ENCODE data around the gene CADM1.

- TF ChIP-seq, protein P1, sequence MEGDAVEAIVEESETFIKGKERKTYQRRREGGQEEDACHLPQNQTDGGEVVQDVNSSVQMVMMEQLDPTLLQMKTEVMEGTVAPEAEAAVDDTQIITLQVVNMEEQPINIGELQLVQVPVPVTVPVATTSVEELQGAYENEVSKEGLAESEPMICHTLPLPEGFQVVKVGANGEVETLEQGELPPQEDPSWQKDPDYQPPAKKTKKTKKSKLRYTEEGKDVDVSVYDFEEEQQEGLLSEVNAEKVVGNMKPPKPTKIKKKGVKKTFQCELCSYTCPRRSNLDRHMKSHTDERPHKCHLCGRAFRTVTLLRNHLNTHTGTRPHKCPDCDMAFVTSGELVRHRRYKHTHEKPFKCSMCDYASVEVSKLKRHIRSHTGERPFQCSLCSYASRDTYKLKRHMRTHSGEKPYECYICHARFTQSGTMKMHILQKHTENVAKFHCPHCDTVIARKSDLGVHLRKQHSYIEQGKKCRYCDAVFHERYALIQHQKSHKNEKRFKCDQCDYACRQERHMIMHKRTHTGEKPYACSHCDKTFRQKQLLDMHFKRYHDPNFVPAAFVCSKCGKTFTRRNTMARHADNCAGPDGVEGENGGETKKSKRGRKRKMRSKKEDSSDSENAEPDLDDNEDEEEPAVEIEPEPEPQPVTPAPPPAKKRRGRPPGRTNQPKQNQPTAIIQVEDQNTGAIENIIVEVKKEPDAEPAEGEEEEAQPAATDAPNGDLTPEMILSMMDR (conservative IDR thresholded peaks at IDR 0.05; ENCODE audit: low read depth in 2 of 2): no peak
- no peak for TF ChIP-seq POLR2AphosphoS5 (IDR thresholded peaks at IDR 0.05; ENCODE audit: low read depth)
- TF ChIP-seq EZH2phosphoT487 (IDR thresholded peaks at IDR 0.05; ENCODE audit: unreplicated experiment): no peak
- TF ChIP-seq, protein P2, sequence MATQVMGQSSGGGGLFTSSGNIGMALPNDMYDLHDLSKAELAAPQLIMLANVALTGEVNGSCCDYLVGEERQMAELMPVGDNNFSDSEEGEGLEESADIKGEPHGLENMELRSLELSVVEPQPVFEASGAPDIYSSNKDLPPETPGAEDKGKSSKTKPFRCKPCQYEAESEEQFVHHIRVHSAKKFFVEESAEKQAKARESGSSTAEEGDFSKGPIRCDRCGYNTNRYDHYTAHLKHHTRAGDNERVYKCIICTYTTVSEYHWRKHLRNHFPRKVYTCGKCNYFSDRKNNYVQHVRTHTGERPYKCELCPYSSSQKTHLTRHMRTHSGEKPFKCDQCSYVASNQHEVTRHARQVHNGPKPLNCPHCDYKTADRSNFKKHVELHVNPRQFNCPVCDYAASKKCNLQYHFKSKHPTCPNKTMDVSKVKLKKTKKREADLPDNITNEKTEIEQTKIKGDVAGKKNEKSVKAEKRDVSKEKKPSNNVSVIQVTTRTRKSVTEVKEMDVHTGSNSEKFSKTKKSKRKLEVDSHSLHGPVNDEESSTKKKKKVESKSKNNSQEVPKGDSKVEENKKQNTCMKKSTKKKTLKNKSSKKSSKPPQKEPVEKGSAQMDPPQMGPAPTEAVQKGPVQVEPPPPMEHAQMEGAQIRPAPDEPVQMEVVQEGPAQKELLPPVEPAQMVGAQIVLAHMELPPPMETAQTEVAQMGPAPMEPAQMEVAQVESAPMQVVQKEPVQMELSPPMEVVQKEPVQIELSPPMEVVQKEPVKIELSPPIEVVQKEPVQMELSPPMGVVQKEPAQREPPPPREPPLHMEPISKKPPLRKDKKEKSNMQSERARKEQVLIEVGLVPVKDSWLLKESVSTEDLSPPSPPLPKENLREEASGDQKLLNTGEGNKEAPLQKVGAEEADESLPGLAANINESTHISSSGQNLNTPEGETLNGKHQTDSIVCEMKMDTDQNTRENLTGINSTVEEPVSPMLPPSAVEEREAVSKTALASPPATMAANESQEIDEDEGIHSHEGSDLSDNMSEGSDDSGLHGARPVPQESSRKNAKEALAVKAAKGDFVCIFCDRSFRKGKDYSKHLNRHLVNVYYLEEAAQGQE (IDR thresholded peaks at IDR 0.05; ENCODE audit: unreplicated experiment): no peak
- no peak for TF ChIP-seq EZH2 (IDR thresholded peaks at IDR 0.05; ENCODE audit: low read depth, unreplicated experiment)
- no peak for TF ChIP-seq JUNB (IDR thresholded peaks at IDR 0.05; ENCODE audit: unreplicated experiment)
- no peak for TF ChIP-seq ZNF114 (CRISPR knock-in tag; IDR thresholded peaks at IDR 0.05)
- TF ChIP-seq ETS1 (IDR thresholded peaks at IDR 0.05): no peak
- TF ChIP-seq CREB1 (CRISPR knock-in tag; IDR thresholded peaks at IDR 0.05; ENCODE audit: low read depth): no peak
- TF ChIP-seq STAT1 (IDR thresholded peaks at IDR 0.05; ENCODE audit: unreplicated experiment): no peak
- TF ChIP-seq ZNF331 (CRISPR knock-in tag; IDR thresholded peaks at IDR 0.05; ENCODE audit: low read depth): no peak
- no peak for TF ChIP-seq NANOG (IDR thresholded peaks at IDR 0.05; ENCODE audit: borderline replicate concordance)
- TF ChIP-seq ZNF462 (CRISPR knock-in tag; IDR thresholded peaks at IDR 0.05): no peak
These were observed 158.9 kb downstream of the CADM1 start for GRCh38 chr11:115345361-115345760.
